ENCODE measurements around the gene FOXD3.

The FOXD3 gene

GRCh38 chr1:63327417-63328054, 5.2 kb downstream of the FOXD3 start:
- TF ChIP-seq POLR2AphosphoS5 (IDR thresholded peaks at IDR 0.05; ENCODE audit: low read depth, low read length) (no peak), SIN3A (IDR thresholded peaks at IDR 0.05; ENCODE audit: borderline replicate concordance, insufficient read depth, low read length) (no peak), FOXP2 (optimal IDR thresholded peaks at IDR 0.05; ENCODE audit: borderline replicate concordance, extremely low read depth, extremely low read length, insufficient read depth) (no peak), TAF1 (IDR thresholded peaks at IDR 0.05; ENCODE audit: borderline replicate concordance, insufficient read depth, low read length) (no peak), REST (IDR thresholded peaks at IDR 0.05; ENCODE audit: insufficient read depth in 1 of 2, low read depth in 2 of 2, low read length in 2 of 2) (no peak)

GRCh38 chr1:63328122-63328521, 5.8 kb downstream of the FOXD3 start:
- no peak for TF ChIP-seq TAF1 (IDR thresholded peaks at IDR 0.05; ENCODE audit: borderline replicate concordance, insufficient read depth, low read length)
- no peak for TF ChIP-seq POLR2AphosphoS5 (IDR thresholded peaks at IDR 0.05; ENCODE audit: low read depth, low read length)
- no peak for TF ChIP-seq SIN3A (IDR thresholded peaks at IDR 0.05; ENCODE audit: borderline replicate concordance, insufficient read depth, low read length)
- TF ChIP-seq FOXP2 (optimal IDR thresholded peaks at IDR 0.05; ENCODE audit: borderline replicate concordance, extremely low read depth, extremely low read length, insufficient read depth): no peak
- no peak for TF ChIP-seq REST (IDR thresholded peaks at IDR 0.05; ENCODE audit: insufficient read depth in 1 of 2, low read depth in 2 of 2, low read length in 2 of 2)

DNA sequence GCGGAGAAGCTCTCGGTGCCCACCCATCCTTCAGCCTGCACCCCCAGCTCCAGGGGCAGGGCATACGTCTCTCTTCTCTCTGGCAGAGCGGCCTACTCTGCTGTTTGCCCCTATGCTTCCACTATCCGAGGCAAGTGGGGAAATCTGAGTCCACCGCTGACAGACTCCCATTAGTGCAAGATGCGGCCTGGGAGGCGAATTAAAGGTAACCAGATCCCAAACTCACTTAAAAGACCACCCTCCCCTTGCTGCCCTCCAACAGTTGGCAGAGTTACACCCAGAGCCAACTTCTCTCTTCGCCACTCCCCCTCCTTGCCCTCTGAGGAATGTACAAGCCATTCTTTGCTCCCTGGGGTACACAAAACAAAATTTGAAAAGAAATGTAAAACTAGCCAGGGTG, 6.4 kb downstream of the FOXD3 start:
- no peak for TF ChIP-seq SIN3A (IDR thresholded peaks at IDR 0.05; ENCODE audit: borderline replicate concordance, insufficient read depth, low read length)
- TF ChIP-seq REST (IDR thresholded peaks at IDR 0.05; ENCODE audit: insufficient read depth in 1 of 2, low read depth in 2 of 2, low read length in 2 of 2): no peak
- no peak for TF ChIP-seq FOXP2 (optimal IDR thresholded peaks at IDR 0.05; ENCODE audit: borderline replicate concordance, extremely low read depth, extremely low read length, insufficient read depth)
- TF ChIP-seq POLR2AphosphoS5 (IDR thresholded peaks at IDR 0.05; ENCODE audit: low read depth, low read length): no peak
- no peak for TF ChIP-seq TAF1 (IDR thresholded peaks at IDR 0.05; ENCODE audit: borderline replicate concordance, insufficient read depth, low read length)

- TF ChIP-seq POLR2AphosphoS5 (IDR thresholded peaks at IDR 0.05; ENCODE audit: low read depth, low read length): no peak
- TF ChIP-seq FOXP2 (optimal IDR thresholded peaks at IDR 0.05; ENCODE audit: borderline replicate concordance, extremely low read depth, extremely low read length, insufficient read depth): no peak
- TF ChIP-seq TAF1 (IDR thresholded peaks at IDR 0.05; ENCODE audit: borderline replicate concordance, insufficient read depth, low read length): no peak
- TF ChIP-seq REST (IDR thresholded peaks at IDR 0.05; ENCODE audit: insufficient read depth in 1 of 2, low read depth in 2 of 2, low read length in 2 of 2): no peak
- no peak for TF ChIP-seq SIN3A (IDR thresholded peaks at IDR 0.05; ENCODE audit: borderline replicate concordance, insufficient read depth, low read length)
Measured at GRCh38 chr1:63329621-63330330, 7.4 kb downstream of the FOXD3 start.
